Nephron (organoid): ENCODE measurements around the gene FANK1.
"Not testable (repeated sequence)": the region's sequence is repeated elsewhere in the genome, so short reads cannot be mapped to it uniquely, and the experiment has no call there.

Experiments used
- H3K27ac Mint-ChIP-seq, 3 experiments: 2 replicates each; pipeline ENCODE4 v1.8.0; 2020; ENCODE audit warnings: mixed read lengths in 3 of 3, mild to moderate bottlenecking in 2 of 3, moderate library complexity in 1 of 3
- H3K27me3 Mint-ChIP-seq: 2 replicates; pipeline ENCODE4 v1.8.0; 2021; ENCODE audit warnings: low read depth, mild to moderate bottlenecking, moderate library complexity, mixed read lengths
- H3K36me3 Mint-ChIP-seq: 2 replicates; pipeline ENCODE4 v1.8.0; 2020; ENCODE audit warnings: low read depth, mixed read lengths
- H3K4me1 Mint-ChIP-seq: 2 replicates; pipeline ENCODE4 v1.8.0; 2020; ENCODE audit warnings: mixed read lengths
- H3K4me3 Mint-ChIP-seq, 3 experiments: 2 replicates each; pipeline ENCODE4 v1.8.0; 2020; ENCODE audit warnings: mild to moderate bottlenecking in 3 of 3, mixed read lengths in 3 of 3, moderate library complexity in 2 of 3
- H3K9me3 Mint-ChIP-seq: 2 replicates; pipeline ENCODE4 v1.8.0; 2020; ENCODE audit warnings: mixed read lengths
- TF ChIP-seq, protein P1 (sequence below), 3 experiments: fragments of 200-600 bp; sonication (generic); IDR thresholded peaks; one replicate each; pipeline ENCODE4 v1.5.0; 2021; ENCODE audit warnings: antibody characterized with exemption in 3 of 3; ENCODE audit not compliant: unreplicated experiment in 3 of 3

FANK1 gene

DNA sequence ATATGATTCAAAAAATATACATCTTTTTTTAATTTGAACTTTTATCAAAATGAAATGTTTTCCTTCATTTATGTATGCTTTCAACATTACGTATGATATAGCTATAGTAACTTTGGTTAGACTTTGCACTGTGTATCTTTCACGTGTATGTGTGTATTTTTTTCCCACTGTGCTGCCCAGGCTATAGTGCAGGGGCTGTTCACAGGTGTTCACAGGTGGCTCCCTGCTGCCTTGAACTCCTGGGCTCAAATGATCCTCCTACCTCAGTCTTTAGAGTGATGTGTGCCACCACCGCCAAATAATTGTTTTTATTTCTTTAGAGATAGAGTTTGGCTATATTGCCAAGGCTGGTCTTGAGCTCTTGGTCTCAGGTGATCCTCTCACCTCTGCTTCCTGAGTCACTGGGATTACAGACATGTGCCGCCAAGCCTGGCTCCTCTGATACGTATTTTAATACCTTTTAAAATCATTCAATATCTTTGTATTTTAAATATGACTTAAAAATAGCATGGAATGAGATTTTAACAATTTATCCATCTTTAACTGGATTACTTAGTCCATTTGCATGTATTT is 29.0 kb downstream of the FANK1 start:
- Mint-ChIP-seq H3K4me1 (no peaks in the 10 kb centered on the region), H3K9me3 (peaks cover 2% of the 10 kb centered on the region), H3K36me3 (no peaks in the 10 kb centered on the region), H3K27me3 (no peaks in the 10 kb centered on the region), H3K4me3 (no peak overlapping the region), H3K27ac (no peak overlapping the region)
- TF ChIP-seq, protein P1, sequence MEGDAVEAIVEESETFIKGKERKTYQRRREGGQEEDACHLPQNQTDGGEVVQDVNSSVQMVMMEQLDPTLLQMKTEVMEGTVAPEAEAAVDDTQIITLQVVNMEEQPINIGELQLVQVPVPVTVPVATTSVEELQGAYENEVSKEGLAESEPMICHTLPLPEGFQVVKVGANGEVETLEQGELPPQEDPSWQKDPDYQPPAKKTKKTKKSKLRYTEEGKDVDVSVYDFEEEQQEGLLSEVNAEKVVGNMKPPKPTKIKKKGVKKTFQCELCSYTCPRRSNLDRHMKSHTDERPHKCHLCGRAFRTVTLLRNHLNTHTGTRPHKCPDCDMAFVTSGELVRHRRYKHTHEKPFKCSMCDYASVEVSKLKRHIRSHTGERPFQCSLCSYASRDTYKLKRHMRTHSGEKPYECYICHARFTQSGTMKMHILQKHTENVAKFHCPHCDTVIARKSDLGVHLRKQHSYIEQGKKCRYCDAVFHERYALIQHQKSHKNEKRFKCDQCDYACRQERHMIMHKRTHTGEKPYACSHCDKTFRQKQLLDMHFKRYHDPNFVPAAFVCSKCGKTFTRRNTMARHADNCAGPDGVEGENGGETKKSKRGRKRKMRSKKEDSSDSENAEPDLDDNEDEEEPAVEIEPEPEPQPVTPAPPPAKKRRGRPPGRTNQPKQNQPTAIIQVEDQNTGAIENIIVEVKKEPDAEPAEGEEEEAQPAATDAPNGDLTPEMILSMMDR (IDR thresholded peaks at IDR 0.05; ENCODE audit: unreplicated experiment in 3 of 3), result no peak

DNA sequence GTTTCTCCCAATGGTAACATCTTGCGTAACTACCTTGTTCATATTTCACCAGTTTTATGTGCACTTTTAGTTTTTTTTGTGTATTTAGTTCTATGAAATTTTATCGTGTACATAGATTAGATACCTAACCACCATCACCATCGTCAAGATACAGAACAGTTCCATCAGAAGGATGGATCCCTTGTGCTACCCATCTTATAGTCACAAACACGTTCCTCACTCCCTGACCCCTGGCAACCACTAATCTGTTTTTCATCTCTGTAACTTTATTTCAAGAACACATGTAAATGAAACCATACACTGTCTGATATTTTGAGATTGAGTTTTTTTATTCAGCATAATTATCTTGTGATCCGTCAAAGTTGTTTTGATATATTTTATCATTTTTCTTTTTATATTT is 29.9 kb downstream of the FANK1 start:
- Mint-ChIP-seq H3K27me3 (no peaks in the 10 kb centered on the region), H3K27ac (no peak overlapping the region), H3K4me1 (no peaks in the 10 kb centered on the region), H3K9me3 (peaks cover 7% of the 10 kb centered on the region), H3K36me3 (peaks cover 5% of the 10 kb centered on the region), H3K4me3 (no peak overlapping the region)
- TF ChIP-seq, protein P1 (IDR thresholded peaks at IDR 0.05; ENCODE audit: unreplicated experiment in 3 of 3), result no peak

GRCh38 chr10:125927265-125927664 is 30.9 kb downstream of the FANK1 start:
- H3K9me3 Mint-ChIP-seq, result peaks cover 13% of the 10 kb centered on the region
- H3K27me3 Mint-ChIP-seq, H3K4me3 Mint-ChIP-seq, H3K36me3 Mint-ChIP-seq, H3K27ac Mint-ChIP-seq, H3K4me1 Mint-ChIP-seq: not testable (repeated sequence)

GRCh38 chr10:125928928-125929585 is 32.7 kb downstream of the FANK1 start:
- Mint-ChIP-seq H3K4me1 (no peaks in the 10 kb centered on the region), H3K4me3 (no peak overlapping the region), H3K27ac (no peak overlapping the region), H3K36me3 (peaks cover 9% of the 10 kb centered on the region), H3K27me3 (no peaks in the 10 kb centered on the region), H3K9me3 (peaks cover 13% of the 10 kb centered on the region)
- TF ChIP-seq, protein P1 (IDR thresholded peaks at IDR 0.05; ENCODE audit: unreplicated experiment in 3 of 3), result no peak

GRCh38 chr10:125929618-125930017 is 33.3 kb downstream of the FANK1 start:
- H3K4me3 Mint-ChIP-seq, result no peak overlapping the region
- H3K27me3 Mint-ChIP-seq, result no peaks in the 10 kb centered on the region
- TF ChIP-seq, protein P1 (IDR thresholded peaks at IDR 0.05; ENCODE audit: unreplicated experiment in 3 of 3), result no peak
- no peak overlapping the region for H3K27ac Mint-ChIP-seq
- H3K4me1 Mint-ChIP-seq, result peaks cover 4% of the 10 kb centered on the region
- H3K9me3 Mint-ChIP-seq, result peaks cover 13% of the 10 kb centered on the region
- H3K36me3 Mint-ChIP-seq, result peaks cover 9% of the 10 kb centered on the region

DNA sequence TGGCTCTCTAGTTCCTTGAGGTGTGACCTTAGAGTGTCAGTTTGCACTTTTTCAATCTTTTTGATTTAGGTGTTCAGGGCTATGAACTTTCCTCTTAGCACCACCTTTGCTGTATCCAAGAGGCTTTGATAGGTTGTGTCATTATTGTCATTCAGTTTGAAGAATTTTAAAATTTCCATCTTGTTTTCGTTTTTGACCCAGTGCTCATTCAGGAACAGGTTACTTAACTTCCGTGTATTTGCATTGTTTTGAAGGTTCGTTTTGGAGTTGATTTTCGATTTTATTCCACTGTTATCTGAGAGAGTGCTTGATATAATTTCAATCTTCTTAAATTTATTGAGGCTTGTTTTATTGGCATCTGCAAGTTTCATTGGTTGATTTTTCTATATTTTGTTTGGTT is 37.3 kb downstream of the FANK1 start:
- Mint-ChIP-seq H3K4me3 (no peak overlapping the region), H3K27ac (no peak overlapping the region), H3K4me1 (peaks cover 4% of the 10 kb centered on the region), H3K27me3 (no peaks in the 10 kb centered on the region), H3K9me3 (peaks cover 11% of the 10 kb centered on the region), H3K36me3 (peaks cover 9% of the 10 kb centered on the region)
- TF ChIP-seq, protein P1 (IDR thresholded peaks at IDR 0.05; ENCODE audit: unreplicated experiment in 3 of 3), result no peak
